Brain microvascular endothelial cell (primary cell): ENCODE results near the gene UBE2G2.

ENCODE experiments used
- DNase-seq: peaks from one replicate; pipeline ENCODE4 v3.0.0-alpha.2; 2020
- H3K27ac ChIP-seq: fragments of 250-450 bp; sonication (Bioruptor Pico); 2 replicates; pipeline ENCODE4 v1.5.1; 2020; ENCODE audit warnings: mild to moderate bottlenecking, moderate library complexity
- H3K27me3 ChIP-seq: fragments of 250-450 bp; sonication (Bioruptor Pico); replicated peaks from 2 replicates; pipeline ENCODE4 v1.5.1; 2020; ENCODE audit warnings: mild to moderate bottlenecking
- H3K36me3 ChIP-seq: fragments of 250-450 bp; sonication (Bioruptor Pico); replicated peaks from 2 replicates; pipeline ENCODE4 v1.5.1; 2020; ENCODE audit warnings: mild to moderate bottlenecking
- H3K4me3 ChIP-seq: 2 replicates; pipeline ENCODE4 v1.5.1; 2011; ENCODE audit warnings: low read depth, mild to moderate bottlenecking, control low read depth, low read length, moderate library complexity
- CTCF ChIP-seq: IDR thresholded peaks from 2 replicates; pipeline ENCODE4 v1.5.1; 2011; ENCODE audit warnings: low read depth, mild to moderate bottlenecking, moderate library complexity, low read length, control low read depth, inconsistent platforms; ENCODE audit errors: missing control alignments
- in situ Hi-C: cut with HindIII; loops from 2 replicates; pipeline ENCODE4 v1.10.0; 2017; ENCODE audit warnings: low sequenced_read_pairs, low pct_ligation_motif_present

Gene UBE2G2

GRCh38 chr21:44773291-44773932, 28.2 kb downstream of the UBE2G2 start:
- H3K36me3 ChIP-seq = peaks cover 37% of the 10 kb centered on the region
- H3K4me3 ChIP-seq = no peak overlapping the region
- H3K27ac ChIP-seq = no peak overlapping the region
- in situ Hi-C loops = no loop called here
- no peak for TF ChIP-seq CTCF
- no peaks in the 10 kb centered on the region for H3K27me3 ChIP-seq
- no peak for DNase-seq

GRCh38 chr21:44771896-44772525, 29.6 kb downstream of the UBE2G2 start:
- H3K27ac ChIP-seq = no peak overlapping the region
- no peak for DNase-seq
- H3K4me3 ChIP-seq = no peak overlapping the region
- no peaks in the 10 kb centered on the region for H3K27me3 ChIP-seq
- H3K36me3 ChIP-seq = peaks cover 37% of the 10 kb centered on the region
- no peak for TF ChIP-seq CTCF
- in situ Hi-C loops = no loop called here

DNA sequence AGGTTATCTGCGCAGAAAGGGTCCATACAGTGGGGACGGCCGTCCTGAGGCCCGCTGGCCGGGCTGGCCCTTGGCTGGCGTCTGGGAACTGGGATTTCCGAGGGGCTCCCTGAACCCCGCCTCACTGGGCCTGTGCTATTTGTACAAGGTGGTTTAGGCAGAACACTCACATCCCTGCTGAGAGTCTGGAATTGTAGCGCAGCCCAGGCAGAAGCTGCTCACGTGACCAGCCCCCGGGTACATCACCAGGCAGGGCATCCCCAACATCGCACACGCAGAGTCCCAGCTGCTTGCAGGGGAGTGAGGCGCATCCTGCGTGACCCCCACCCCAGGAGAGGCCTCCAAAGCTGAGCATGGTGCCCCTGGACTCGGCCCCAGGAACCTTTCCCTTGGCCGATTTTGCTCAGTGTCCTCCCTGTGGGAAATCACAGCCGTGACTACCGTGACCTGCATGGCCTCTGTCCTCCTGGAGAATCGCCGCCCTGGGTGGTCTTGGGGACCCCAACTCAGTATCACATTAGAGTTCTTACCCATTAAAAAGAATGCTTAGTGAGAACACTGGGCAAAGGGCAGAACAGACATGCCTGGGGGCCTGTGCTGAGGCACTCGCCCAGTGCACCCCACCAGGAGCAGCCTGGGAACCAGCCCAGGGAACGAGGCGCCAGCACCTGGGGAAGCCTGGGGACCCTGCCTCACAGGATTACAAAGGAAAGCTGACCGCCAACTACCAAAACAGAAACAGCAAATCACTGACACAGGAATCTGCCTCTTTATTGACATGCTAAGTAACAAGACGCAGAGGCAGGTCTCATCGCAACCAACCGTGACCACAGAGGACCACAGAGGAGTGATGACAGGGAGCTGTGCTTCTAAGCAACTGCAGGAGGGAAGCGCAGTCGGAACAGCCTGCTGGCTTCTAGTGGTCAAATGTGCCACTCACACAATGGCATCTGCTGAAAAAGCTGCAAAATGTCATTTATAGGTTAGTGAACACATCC, 33.5 kb downstream of the UBE2G2 start:
- Histone ChIP-seq H3K36me3 (peaks cover 19% of the 10 kb centered on the region), H3K4me3 (no peak overlapping the region), H3K27ac (no peak overlapping the region), H3K27me3 (no peaks in the 10 kb centered on the region)
- no peak for DNase-seq
- no peak for TF ChIP-seq CTCF
- in situ Hi-C loops = no loop called here

- no peak for TF ChIP-seq CTCF
- Histone ChIP-seq H3K27me3 (no peaks in the 10 kb centered on the region), H3K4me3 (no peak overlapping the region), H3K36me3 (peaks cover 12% of the 10 kb centered on the region), H3K27ac (no peak overlapping the region)
- in situ Hi-C loops = no loop called here
- DNase-seq = no peak
Measured at GRCh38 chr21:44766818-44767354, 34.7 kb downstream of the UBE2G2 start.

GRCh38 chr21:44766014-44766817, 35.4 kb downstream of the UBE2G2 start:
- no peak for TF ChIP-seq CTCF
- Histone ChIP-seq H3K36me3 (peaks cover 12% of the 10 kb centered on the region), H3K27ac (no peak overlapping the region), H3K27me3 (no peaks in the 10 kb centered on the region), H3K4me3 (no peak overlapping the region)
- no peak for DNase-seq
- in situ Hi-C loops = no loop called here
